Smooth muscle cell (in vitro differentiated cells): Measurements from ENCODE around the gene ZNF835. TPM values are rescaled to one million over a fixed set of nuclear protein-coding genes. Genes with fewer than 3 reads are reported as not detected.

Experiments used
- DNase-seq: peaks from one replicate; lab custom pipeline; 2025; ENCODE audit not compliant: unreplicated experiment; lab: John Stamatoyannopoulos, UW
- H2AFZ ChIP-seq: fragments of 200-600 bp; sonication (generic); 2 replicates; pipeline ENCODE4 v1.6.0; 2016; ENCODE audit warnings: antibody characterized with exemption, low read depth, mild to moderate bottlenecking
- H3F3A ChIP-seq: fragments of 200-600 bp; sonication (generic); 2 replicates; pipeline ENCODE4 v1.6.0; 2017; ENCODE audit warnings: antibody characterized with exemption, low read depth
- H3K27ac ChIP-seq: fragments of 200-600 bp; sonication (generic); 2 replicates; pipeline ENCODE4 v1.5.1; 2016; ENCODE audit warnings: low read depth, mild to moderate bottlenecking
- H3K27me3 ChIP-seq: fragments of 200-600 bp; sonication (generic); 2 replicates; pipeline ENCODE4 v1.6.1; 2016; ENCODE audit warnings: low read depth, mild to moderate bottlenecking
- H3K36me3 ChIP-seq: fragments of 200-600 bp; sonication (generic); 2 replicates; pipeline ENCODE4 v1.5.1; 2016; ENCODE audit warnings: low read depth
- H3K4me1 ChIP-seq: fragments of 200-600 bp; sonication (generic); 2 replicates; pipeline ENCODE4 v1.5.1; 2016; ENCODE audit warnings: low read depth
- H3K4me2 ChIP-seq: fragments of 200-600 bp; sonication (generic); 2 replicates; pipeline ENCODE4 v1.6.0; 2016; ENCODE audit warnings: mild to moderate bottlenecking
- H3K4me3 ChIP-seq: fragments of 200-600 bp; sonication (generic); 2 replicates; pipeline ENCODE4 v1.5.1; 2016; ENCODE audit warnings: mild to moderate bottlenecking
- H3K79me2 ChIP-seq: fragments of 200-600 bp; sonication (generic); 2 replicates; pipeline ENCODE4 v1.6.0; 2016; ENCODE audit warnings: low read depth, mild to moderate bottlenecking
- H3K9ac ChIP-seq: fragments of 200-600 bp; sonication (generic); 2 replicates; pipeline ENCODE4 v1.6.0; 2016; ENCODE audit warnings: low read depth
- H3K9me3 ChIP-seq: fragments of 200-600 bp; sonication (generic); replicated peaks from 2 replicates; pipeline ENCODE4 v1.5.1; 2016; ENCODE audit warnings: low read depth
- H4K20me1 ChIP-seq: fragments of 200-600 bp; sonication (generic); 2 replicates; pipeline ENCODE4 v1.6.0; 2016; ENCODE audit warnings: low read depth
- WGBS: methylation state at CpG from one replicate; pipeline ENCODE4 v1.1.7; 2016; ENCODE audit warnings: low lambda C conversion rate; 5-methylcytosine and 5-hydroxymethylcytosine counted together
- polyA plus RNA-seq: library from polyadenylated mRNA; unstranded; fragments of >200 nt; fragmentation: Nextera tagmentation; extraction: Ambion mirVana; gene quantifications from 2 replicates; pipeline ENCODE4 v1.2.1, GENCODE V29; 2016
- total RNA-seq: library from RNA; depleted of rRNA; stranded (reverse); fragments of >200 nt; gene quantifications from 2 replicates; pipeline ENCODE4 v1.2.3, GENCODE V29; 2014
- TF ChIP-seq, protein P1 (sequence below): fragments of 200-600 bp; sonication (generic); IDR thresholded peaks from 2 replicates; pipeline ENCODE4 v1.5.1; 2017; ENCODE audit warnings: borderline replicate concordance, mild to moderate bottlenecking, antibody characterized with exemption; ENCODE audit not compliant: insufficient read depth, poor library complexity, severe bottlenecking

The ZNF835 gene
- total and polyA plus RNA-seq, 2 experiments from 2014 or later, result not detected

DNA sequence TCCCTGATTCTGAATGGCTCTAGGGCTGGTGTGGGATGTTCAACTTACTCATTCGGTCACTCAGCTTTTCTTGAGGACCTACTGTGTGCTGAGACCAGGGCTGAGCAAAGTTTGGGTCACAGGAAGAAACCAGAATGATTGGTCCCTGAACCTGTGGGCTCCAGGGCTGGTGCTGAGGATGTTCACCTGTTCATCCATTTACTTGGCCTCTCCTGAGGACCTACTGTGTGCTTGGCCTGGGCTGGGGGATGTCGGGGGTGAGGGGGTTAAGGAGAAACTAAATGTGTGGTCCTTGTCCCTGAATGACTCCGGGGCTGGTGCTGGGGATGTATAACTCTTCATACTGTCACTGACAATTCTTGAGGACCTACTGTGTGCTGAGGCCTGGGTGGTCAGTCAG is 10.3 kb downstream of the ZNF835 start:
- H3K4me2 ChIP-seq, result no peak overlapping the region
- H3F3A ChIP-seq, result no peaks in the 10 kb centered on the region
- H3K36me3 ChIP-seq, result no peaks in the 10 kb centered on the region
- H3K79me2 ChIP-seq, result no peaks in the 10 kb centered on the region
- H3K4me1 ChIP-seq, result no peaks in the 10 kb centered on the region
- WGBS, result 85% methylated on average over 3 of the region's 3 CpGs
- H3K9me3 ChIP-seq, result no peaks in the 10 kb centered on the region
- no peak overlapping the region for H3K27ac ChIP-seq
- no peaks in the 10 kb centered on the region for H3K27me3 ChIP-seq
- no peak overlapping the region for H3K4me3 ChIP-seq
- H4K20me1 ChIP-seq, result no peaks in the 10 kb centered on the region
- H2AFZ ChIP-seq, result no peak overlapping the region
- no peak overlapping the region for H3K9ac ChIP-seq
- DNase-seq, result no peak
- TF ChIP-seq, protein P1, sequence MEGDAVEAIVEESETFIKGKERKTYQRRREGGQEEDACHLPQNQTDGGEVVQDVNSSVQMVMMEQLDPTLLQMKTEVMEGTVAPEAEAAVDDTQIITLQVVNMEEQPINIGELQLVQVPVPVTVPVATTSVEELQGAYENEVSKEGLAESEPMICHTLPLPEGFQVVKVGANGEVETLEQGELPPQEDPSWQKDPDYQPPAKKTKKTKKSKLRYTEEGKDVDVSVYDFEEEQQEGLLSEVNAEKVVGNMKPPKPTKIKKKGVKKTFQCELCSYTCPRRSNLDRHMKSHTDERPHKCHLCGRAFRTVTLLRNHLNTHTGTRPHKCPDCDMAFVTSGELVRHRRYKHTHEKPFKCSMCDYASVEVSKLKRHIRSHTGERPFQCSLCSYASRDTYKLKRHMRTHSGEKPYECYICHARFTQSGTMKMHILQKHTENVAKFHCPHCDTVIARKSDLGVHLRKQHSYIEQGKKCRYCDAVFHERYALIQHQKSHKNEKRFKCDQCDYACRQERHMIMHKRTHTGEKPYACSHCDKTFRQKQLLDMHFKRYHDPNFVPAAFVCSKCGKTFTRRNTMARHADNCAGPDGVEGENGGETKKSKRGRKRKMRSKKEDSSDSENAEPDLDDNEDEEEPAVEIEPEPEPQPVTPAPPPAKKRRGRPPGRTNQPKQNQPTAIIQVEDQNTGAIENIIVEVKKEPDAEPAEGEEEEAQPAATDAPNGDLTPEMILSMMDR, result no peak

DNA sequence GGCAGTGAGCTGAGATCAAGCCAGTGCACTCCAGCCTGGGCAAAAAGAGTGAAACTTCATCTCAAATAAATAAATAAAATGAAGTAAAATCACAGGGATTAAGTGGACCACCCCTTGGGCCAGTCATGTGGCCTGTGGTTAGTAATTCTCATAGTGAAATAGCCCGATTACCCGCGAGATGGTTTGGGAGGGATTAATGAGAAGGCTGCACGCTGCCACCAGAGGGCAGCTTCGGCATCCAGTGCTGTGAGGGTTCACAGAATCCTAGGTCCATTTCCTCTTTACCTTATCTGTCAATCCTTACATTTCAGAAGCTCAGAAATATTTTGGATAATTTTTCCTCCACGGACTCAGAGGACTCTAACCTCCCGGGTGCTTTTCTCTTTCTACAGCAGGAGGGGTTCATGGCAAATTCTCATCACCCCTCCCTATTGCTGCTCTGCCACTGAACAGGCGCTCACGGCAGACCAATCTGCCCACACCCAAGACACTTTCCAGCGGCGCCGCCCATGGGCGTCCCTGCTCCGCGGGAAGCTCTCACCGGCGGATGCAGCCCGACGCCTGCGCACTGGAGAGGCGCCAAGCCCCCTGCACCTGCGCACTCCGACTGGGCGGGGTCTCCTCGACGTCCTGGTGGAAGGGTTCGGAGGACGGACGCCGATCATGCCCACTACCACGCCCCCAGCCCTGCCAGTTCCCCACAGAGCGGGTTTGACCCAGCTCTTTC is 11.0 kb downstream of the ZNF835 start:
- Histone ChIP-seq H3K4me2 (no peak overlapping the region), H3K27ac (no peak overlapping the region), H3K9ac (no peak overlapping the region), H3K4me3 (no peak overlapping the region), H2AFZ (no peak overlapping the region), H3K4me1 (no peaks in the 10 kb centered on the region), H4K20me1 (no peaks in the 10 kb centered on the region), H3K27me3 (no peaks in the 10 kb centered on the region), H3K79me2 (no peaks in the 10 kb centered on the region), H3K9me3 (no peaks in the 10 kb centered on the region), H3K36me3 (no peaks in the 10 kb centered on the region), H3F3A (no peaks in the 10 kb centered on the region)
- WGBS, result 91% methylated on average over 32 of the region's 32 CpGs
- TF ChIP-seq, protein P1, result no peak
- no peak for DNase-seq

DNA sequence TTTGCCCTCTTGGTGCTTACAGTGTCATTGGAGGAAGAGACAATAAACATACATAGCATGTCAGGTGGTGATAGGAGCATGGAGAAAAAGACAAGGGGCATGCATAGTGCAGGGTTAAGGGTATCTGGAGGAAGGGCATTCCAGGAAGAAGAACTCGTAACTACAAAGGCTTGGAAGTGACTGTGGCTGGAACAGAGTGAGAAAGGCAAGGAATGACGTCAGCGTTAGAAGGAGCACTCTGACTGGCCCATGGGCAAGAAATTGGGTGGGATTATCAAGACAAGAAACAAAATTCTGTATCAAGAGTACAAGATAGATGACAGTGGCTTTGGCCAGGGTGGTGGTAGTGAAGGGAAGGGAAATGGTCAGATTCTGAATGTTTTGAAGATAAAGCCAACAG is 17.4 kb downstream of the ZNF835 start:
- TF ChIP-seq, protein P1, result no peak
- Histone ChIP-seq H3K79me2 (no peaks in the 10 kb centered on the region), H3K36me3 (no peaks in the 10 kb centered on the region), H3K4me2 (no peak overlapping the region), H3K4me1 (no peaks in the 10 kb centered on the region), H3K9ac (no peak overlapping the region), H2AFZ (no peak overlapping the region), H4K20me1 (no peaks in the 10 kb centered on the region), H3K4me3 (no peak overlapping the region), H3K9me3 (peaks cover 3% of the 10 kb centered on the region), H3F3A (no peaks in the 10 kb centered on the region), H3K27ac (no peak overlapping the region), H3K27me3 (no peaks in the 10 kb centered on the region)
- 64% methylated on average over 3 of the region's 3 CpGs for whole genome bisulfite sequencing
- no peak for DNase-seq

DNA sequence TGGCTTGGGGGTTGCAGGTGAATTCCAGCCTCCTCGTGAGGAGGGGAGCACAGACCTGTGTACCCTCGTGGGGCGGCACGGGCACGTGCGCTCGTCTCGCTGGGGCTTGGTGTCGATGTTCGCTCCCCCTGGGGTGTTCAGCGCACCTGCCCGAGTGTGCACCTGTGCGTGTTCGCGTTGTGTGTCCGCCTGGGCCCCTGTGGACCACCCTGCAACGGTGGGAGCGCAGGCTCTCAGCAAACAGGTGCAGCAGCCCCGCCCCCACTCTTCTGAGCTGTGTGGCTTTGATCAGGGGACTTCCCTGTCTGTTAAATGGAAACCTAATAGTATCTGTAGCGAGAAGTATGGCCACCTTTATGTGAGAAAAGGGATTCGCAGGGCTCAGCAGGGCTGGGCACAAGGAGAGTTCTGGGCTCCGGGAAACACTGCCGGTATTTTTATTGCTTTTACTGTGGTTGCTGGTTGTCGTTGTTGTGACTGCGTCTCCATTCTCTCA is 28.0 kb downstream of the ZNF835 start:
- H3F3A ChIP-seq, result no peaks in the 10 kb centered on the region
- H3K27me3 ChIP-seq, result no peaks in the 10 kb centered on the region
- H3K27ac ChIP-seq, result no peak overlapping the region
- H2AFZ ChIP-seq, result no peak overlapping the region
- H4K20me1 ChIP-seq, result no peaks in the 10 kb centered on the region
- no peak for DNase-seq
- no peaks in the 10 kb centered on the region for H3K79me2 ChIP-seq
- H3K4me2 ChIP-seq, result no peak overlapping the region
- TF ChIP-seq, protein P1, result no peak
- no peaks in the 10 kb centered on the region for H3K4me1 ChIP-seq
- H3K4me3 ChIP-seq, result no peak overlapping the region
- 92% methylated on average over 24 of the region's 25 CpGs for WGBS
- no peaks in the 10 kb centered on the region for H3K36me3 ChIP-seq
- H3K9me3 ChIP-seq, result no peaks in the 10 kb centered on the region
- no peak overlapping the region for H3K9ac ChIP-seq
